Kidney epithelial cell (primary cell): ENCODE results near the gene RTP5. TPM values are rescaled to one million over a fixed set of nuclear protein-coding genes. Genes with fewer than 3 reads are reported as not detected.
"Not testable (repeated sequence)": the region's sequence is repeated elsewhere in the genome, so short reads cannot be mapped to it uniquely, and the experiment has no call there.

Experiments
- DNase-seq: peaks from one replicate; pipeline ENCODE4 v3.0.0-alpha.2; 2010; ENCODE audit warnings: low read depth
- H3K27me3 ChIP-seq: 2 replicates; pipeline ENCODE4 v1.6.0; 2011; ENCODE audit warnings: low read length; ENCODE audit not compliant: control insufficient read depth, insufficient read depth
- H3K36me3 ChIP-seq: 2 replicates; pipeline ENCODE4 v1.5.1; 2011; ENCODE audit warnings: low read length; ENCODE audit not compliant: control insufficient read depth, insufficient read depth
- H3K4me3 ChIP-seq: 2 replicates; pipeline ENCODE4 v1.5.1; 2011; ENCODE audit warnings: low read depth, mild to moderate bottlenecking, control low read depth, low read length
- CTCF ChIP-seq: IDR thresholded peaks from 2 replicates; pipeline ENCODE4 v1.5.1; 2011; ENCODE audit warnings: mild to moderate bottlenecking, moderate library complexity, low read length, control low read depth, inconsistent platforms; ENCODE audit not compliant: insufficient read depth, poor library complexity, severe bottlenecking
- total RNA-seq: library from RNA; depleted of rRNA; stranded (reverse); fragments of >200 nt; gene quantifications from 2 replicates; pipeline ENCODE4 v1.2.3, GENCODE V29; 2015

RTP5 gene
- not detected in 2 replicates for total RNA-seq

- peaks cover 51% of the 10 kb centered on the region for H3K27me3 ChIP-seq
- DNase-seq = no peak
- no peak for TF ChIP-seq CTCF
- H3K36me3 ChIP-seq = no peaks in the 10 kb centered on the region
- no peak within 1 kb of the TSS for H3K4me3 ChIP-seq
Measured at GRCh38 chr2:241869087-241869961, at the start of gene RTP5. TSS of gene RTP5 (plus strand) at chr2:241869729. CDS start at chr2:241869757, 28 bp downstream.

- H3K27me3 ChIP-seq, H3K4me3 ChIP-seq: not testable (repeated sequence)
Measured at GRCh38 chr2:241819947-241820624, 49.4 kb upstream of the RTP5 start.

GRCh38 chr2:241820625-241821384 lies 48.7 kb upstream of the RTP5 start:
- TF ChIP-seq CTCF = no peak
- Histone ChIP-seq H3K36me3 (no peaks in the 10 kb centered on the region), H3K4me3 (no peak overlapping the region), H3K27me3 (no peaks in the 10 kb centered on the region)
- DNase-seq = no peak

More at GRCh38 chr2:241819947-241820624, 49.4 kb upstream of the RTP5 start:
- H3K36me3 ChIP-seq, DNase-seq: not testable (repeated sequence)

- Histone ChIP-seq H3K27me3 (no peaks in the 10 kb centered on the region), H3K4me3 (no peak overlapping the region), H3K36me3 (no peaks in the 10 kb centered on the region)
- DNase-seq = no peak
- no peak for TF ChIP-seq CTCF
Measured at GRCh38 chr2:241821460-241822263, 47.9 kb upstream of the RTP5 start.

GRCh38 chr2:241822264-241822623 lies 47.3 kb upstream of the RTP5 start:
- no peak for TF ChIP-seq CTCF
- Histone ChIP-seq H3K36me3 (no peaks in the 10 kb centered on the region), H3K4me3 (no peak overlapping the region), H3K27me3 (no peaks in the 10 kb centered on the region)
- DNase-seq = no peak

- DNase-seq, H3K4me3 ChIP-seq, H3K27me3 ChIP-seq, H3K36me3 ChIP-seq: not testable (repeated sequence)
Measured at GRCh38 chr2:241823531-241824437, 45.7 kb upstream of the RTP5 start.
